CD4-positive, alpha-beta T cell treated with Interleukin-1 beta for 1 hour (primary cell): ENCODE data around the gene CALB2.

Source experiments
- DNase-seq, 2 donors: peaks; one replicate each; pipeline ENCODE4 v3.0.0-alpha.2; 2020 to 2022

Gene CALB2

DNA sequence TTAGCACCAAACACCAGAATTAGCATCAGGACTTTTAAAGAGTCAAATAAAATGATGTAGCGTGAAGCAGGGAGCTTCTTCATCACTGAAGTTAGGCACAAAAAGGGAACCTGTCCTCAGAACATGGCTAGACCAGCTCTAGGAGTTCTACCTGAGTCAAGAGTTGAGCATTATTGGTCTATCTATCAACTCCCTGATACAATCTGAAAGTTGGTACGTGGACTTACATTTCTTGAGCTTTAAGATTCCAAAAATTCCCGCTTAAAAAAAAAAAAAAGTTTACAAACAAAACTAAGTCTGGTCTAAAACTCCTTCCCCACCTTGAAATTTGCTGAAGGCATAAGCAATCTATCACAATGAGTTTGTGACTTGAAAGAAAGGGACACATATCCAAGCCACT is 71.1 kb downstream of the CALB2 start:
- no peak for DNase-seq

DNA sequence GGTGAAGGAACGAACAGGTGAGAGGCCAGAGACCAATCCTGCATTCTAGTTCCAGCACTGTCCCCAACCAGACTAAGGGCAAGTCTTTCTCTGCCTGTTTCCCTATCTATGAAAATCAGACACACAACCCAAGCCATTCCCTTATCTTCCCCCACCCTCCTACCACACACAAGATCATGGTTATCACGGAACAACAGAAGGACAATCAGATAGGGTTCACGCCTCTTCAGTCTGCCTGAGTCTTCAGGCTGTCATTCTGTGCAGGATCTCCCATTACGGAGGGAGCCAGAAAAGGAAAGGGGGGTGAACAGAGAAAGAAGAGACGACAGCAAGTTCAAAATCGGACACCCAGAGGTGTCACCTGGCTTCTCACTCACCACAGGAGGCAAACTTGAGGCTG is 72.2 kb downstream of the CALB2 start:
- DNase-seq, result no peak

DNA sequence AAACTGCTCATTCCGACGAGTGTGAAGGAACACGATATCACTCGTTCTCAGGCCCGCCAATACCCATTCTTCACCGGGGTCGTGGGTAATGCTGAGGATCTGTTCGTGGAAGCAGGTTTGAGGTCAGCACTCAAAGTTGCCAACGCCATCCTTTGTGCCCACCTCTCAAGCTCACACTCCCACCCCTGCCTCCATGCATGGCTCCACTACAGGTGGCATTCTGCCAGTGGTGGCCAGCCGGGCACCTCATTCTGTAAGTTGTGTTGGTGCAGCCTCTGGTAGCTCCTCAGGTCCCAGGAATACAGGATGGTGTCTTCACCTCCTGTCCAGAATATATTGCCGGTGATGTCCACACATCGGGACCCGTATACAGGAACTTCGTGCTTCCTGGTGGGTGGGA is 72.7 kb downstream of the CALB2 start:
- no peak for DNase-seq

- no peak for DNase-seq
These were observed 73.5 kb downstream of the CALB2 start for GRCh38 chr16:71431991-71432390.

GRCh38 chr16:71432906-71433305 is 74.4 kb downstream of the CALB2 start:
- DNase-seq, result no peak

DNA sequence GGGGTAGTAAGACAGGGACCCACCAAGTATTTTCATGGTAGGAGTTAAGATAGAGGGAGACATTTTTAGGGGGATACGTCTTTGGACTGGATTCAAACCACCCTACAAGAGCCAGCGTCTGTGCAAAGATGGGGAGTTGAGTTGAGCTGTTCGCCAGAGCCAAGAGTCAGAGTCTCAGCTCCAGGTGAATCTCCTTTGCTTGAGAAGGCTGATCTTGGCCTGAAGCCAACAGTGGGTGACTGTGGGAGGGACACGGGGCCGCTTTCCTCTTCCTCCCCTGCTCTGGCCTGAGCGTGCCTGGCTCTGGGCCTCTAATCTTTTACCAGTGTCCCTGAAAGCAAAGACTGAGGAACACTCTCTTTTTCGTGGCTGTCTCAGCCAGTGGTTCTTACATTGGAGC is 78.0 kb downstream of the CALB2 start:
- no peak for DNase-seq

DNA sequence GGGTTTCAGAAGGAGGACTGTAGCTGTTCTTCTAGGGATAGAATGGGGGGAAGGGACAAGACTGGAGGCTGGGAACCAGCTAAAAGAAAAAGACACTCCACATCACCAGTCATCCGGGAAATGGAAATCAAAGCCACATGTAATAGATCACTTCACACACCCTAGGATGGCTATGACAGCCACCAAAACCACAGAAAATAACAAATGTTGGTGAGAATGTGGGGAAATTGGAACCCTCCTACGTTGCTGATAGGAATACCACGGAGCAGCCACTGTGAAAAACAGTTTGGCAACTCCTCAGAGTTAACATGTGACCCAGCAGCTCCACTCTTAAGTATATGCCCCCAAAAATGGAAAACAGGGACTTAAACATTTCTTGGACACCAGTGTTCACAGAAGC is 81.0 kb downstream of the CALB2 start:
- no peak for DNase-seq
